GM12865 (cell line): ENCODE measurements around the gene ROBO1.
"Not testable (repeated sequence)": the region's sequence is repeated elsewhere in the genome, so short reads cannot be mapped to it uniquely, and the experiment has no call there.

Experiments
- DNase-seq: peaks from one replicate; pipeline ENCODE4 v3.0.0; 2010; ENCODE audit warnings: low read depth
- H3K4me3 ChIP-seq: 2 replicates; pipeline ENCODE4 v1.5.1; 2011; ENCODE audit warnings: mild to moderate bottlenecking, low read depth, low read length, control low read depth
- TF ChIP-seq, protein P1 (sequence below): IDR thresholded peaks from 2 replicates; pipeline ENCODE4 v1.5.1; 2011; ENCODE audit warnings: low read length, control low read depth, low read depth, inconsistent platforms; ENCODE audit not compliant: insufficient read depth; ENCODE audit errors: missing control alignments

ROBO1 gene

GRCh38 chr3:79326642-79327041, 441.2 kb downstream of the ROBO1 start:
- TF ChIP-seq, protein P1, sequence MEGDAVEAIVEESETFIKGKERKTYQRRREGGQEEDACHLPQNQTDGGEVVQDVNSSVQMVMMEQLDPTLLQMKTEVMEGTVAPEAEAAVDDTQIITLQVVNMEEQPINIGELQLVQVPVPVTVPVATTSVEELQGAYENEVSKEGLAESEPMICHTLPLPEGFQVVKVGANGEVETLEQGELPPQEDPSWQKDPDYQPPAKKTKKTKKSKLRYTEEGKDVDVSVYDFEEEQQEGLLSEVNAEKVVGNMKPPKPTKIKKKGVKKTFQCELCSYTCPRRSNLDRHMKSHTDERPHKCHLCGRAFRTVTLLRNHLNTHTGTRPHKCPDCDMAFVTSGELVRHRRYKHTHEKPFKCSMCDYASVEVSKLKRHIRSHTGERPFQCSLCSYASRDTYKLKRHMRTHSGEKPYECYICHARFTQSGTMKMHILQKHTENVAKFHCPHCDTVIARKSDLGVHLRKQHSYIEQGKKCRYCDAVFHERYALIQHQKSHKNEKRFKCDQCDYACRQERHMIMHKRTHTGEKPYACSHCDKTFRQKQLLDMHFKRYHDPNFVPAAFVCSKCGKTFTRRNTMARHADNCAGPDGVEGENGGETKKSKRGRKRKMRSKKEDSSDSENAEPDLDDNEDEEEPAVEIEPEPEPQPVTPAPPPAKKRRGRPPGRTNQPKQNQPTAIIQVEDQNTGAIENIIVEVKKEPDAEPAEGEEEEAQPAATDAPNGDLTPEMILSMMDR: no peak
- DNase-seq: no peak
- no peak overlapping the region for H3K4me3 ChIP-seq

- not testable (repeated sequence) for DNase-seq, H3K4me3 ChIP-seq
Observed at GRCh38 chr3:79325833-79326383, 441.9 kb downstream of the ROBO1 start.

- H3K4me3 ChIP-seq: no peak overlapping the region
- TF ChIP-seq, protein P1: no peak
Observed at GRCh38 chr3:79317551-79318518, 450.0 kb downstream of the ROBO1 start.

GRCh38 chr3:79314962-79315361, 452.8 kb downstream of the ROBO1 start:
- H3K4me3 ChIP-seq: no peak overlapping the region
- DNase-seq: no peak
- TF ChIP-seq, protein P1: no peak

More at GRCh38 chr3:79317551-79318518, 450.0 kb downstream of the ROBO1 start:
- no peak for DNase-seq

GRCh38 chr3:79314544-79314943, 453.3 kb downstream of the ROBO1 start:
- TF ChIP-seq, protein P1: no peak
- no peak overlapping the region for H3K4me3 ChIP-seq
- no peak for DNase-seq

DNA sequence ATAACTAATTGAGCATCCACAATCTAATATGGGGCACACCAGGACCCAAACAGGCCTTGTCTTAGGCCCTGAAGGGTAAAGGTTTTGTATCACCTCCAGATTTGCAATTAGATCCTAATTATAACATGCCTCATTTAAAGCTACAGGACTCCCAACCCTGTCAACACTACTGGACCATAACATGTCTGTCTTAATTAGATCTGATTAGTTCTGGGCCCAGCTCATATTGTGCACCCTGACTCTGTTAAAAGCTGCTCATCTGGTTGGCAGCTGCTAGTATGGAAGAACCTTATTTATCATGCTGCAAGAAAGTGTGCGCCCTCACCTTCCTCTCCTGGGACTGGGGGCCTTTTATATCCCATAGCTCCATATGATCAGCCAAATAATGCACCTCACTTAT, 457.8 kb downstream of the ROBO1 start:
- TF ChIP-seq, protein P1: no peak
- no peak for DNase-seq

DNA sequence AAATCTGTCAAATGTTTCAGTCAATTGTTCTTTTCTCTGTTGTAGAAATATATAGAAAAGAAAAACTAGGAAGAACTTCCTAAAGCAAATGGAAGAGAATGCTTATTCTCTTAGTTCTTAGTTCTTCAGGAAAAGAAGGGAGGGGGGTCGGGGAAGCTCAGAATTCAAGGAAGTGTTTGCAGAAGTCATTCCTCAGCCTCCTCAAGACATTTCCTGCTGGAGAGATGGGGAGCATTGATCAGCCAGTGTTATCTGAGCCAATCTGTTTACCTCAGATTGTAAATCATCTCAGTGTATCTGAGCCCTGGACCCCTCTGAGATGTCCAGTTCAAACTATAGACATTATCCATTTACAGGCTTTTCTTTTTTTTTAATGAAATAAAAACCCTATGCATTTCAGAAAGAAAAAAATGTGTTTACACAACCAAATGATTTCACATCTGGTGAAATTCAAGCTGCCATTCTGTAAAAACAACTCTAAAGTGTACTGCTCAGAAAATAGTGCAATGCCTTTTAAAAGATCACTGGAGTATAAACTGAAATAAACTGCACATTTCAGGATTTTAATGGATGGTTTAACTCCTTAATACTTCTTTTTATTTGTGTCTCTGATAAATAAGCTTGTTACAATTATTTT, 460.7 kb downstream of the ROBO1 start:
- TF ChIP-seq, protein P1: no peak
- DNase-seq: no peak
- H3K4me3 ChIP-seq: no peak overlapping the region

More for the DNA sequence above, 457.8 kb downstream of the ROBO1 start:
- H3K4me3 ChIP-seq: no peak overlapping the region

- DNase-seq, H3K4me3 ChIP-seq: not testable (repeated sequence)
Observed at GRCh38 chr3:79299949-79300635, 467.7 kb downstream of the ROBO1 start.
